ENCODE data around the gene CAMK2G. TPM values are rescaled to one million over a fixed set of nuclear protein-coding genes. Genes with fewer than 3 reads are reported as not detected.

Gene CAMK2G
- total and polyA plus RNA-seq, 2 experiments from 2014 or later = 30.6 to 34.1 TPM

- TF ChIP-seq REST (IDR thresholded peaks at IDR 0.05; ENCODE audit: unreplicated experiment) = no peak
- TF ChIP-seq ZNF331 (CRISPR knock-in tag; IDR thresholded peaks at IDR 0.05; ENCODE audit: low read depth) = no peak
- no peak for TF ChIP-seq CTCF (conservative IDR thresholded peaks at IDR 0.05; ENCODE audit: low read depth in 2 of 2)
- no peak for TF ChIP-seq POLR2AphosphoS5 (IDR thresholded peaks at IDR 0.05; ENCODE audit: low read depth)
- TF ChIP-seq EZH2 (IDR thresholded peaks at IDR 0.05; ENCODE audit: low read depth, unreplicated experiment) = no peak
- no peak for TF ChIP-seq CREB1 (CRISPR knock-in tag; IDR thresholded peaks at IDR 0.05; ENCODE audit: low read depth)
Measured at GRCh38 chr10:73907841-73908517, 33.6 kb upstream of the CAMK2G start (continued).

GRCh38 chr10:73906524-73907447 is 32.4 kb upstream of the CAMK2G start:
- peak overlapping the region; percentile 72; the same call in 1 of the 2 replicates for H3K27ac ChIP-seq (ENCODE audit: low read depth)
- H3K27me3 ChIP-seq (ENCODE audit: insufficient read depth) = peaks cover 29% of the 10 kb centered on the region
- 0 out of 3 replicates have a peak overlapping the region, but pooled peaks have one; percentile 22 for H3K4me3 Mint-ChIP-seq
- H3K9me2 ChIP-seq (ENCODE audit: insufficient read depth) = no peaks in the 10 kb centered on the region
- H3K4me1 Mint-ChIP-seq = peaks cover 43% of the 10 kb centered on the region
- peak overlapping the region; percentile 50 for H3K4me2 ChIP-seq
- no peaks in the 10 kb centered on the region for H3K79me2 ChIP-seq (replicated peaks; ENCODE audit: insufficient read depth)
- H3K27ac Mint-ChIP-seq = peak overlapping the region; percentile 78
- no peaks in the 10 kb centered on the region for H3K36me3 ChIP-seq (ENCODE audit: insufficient read depth)
- no peaks in the 10 kb centered on the region for H3K9me3 Mint-ChIP-seq
- no peak overlapping the region; the same call in 1 of the 2 replicates for H3K4me3 ChIP-seq
- H3F3A ChIP-seq (replicated peaks; ENCODE audit: low read depth) = peaks cover 10% of the 10 kb centered on the region; the same call in 1 of the 2 replicates
- no peak for TF ChIP-seq STAT1 (IDR thresholded peaks at IDR 0.05; ENCODE audit: unreplicated experiment)
- TF ChIP-seq EZH2 (IDR thresholded peaks at IDR 0.05; ENCODE audit: low read depth, unreplicated experiment) = no peak
- no peak for TF ChIP-seq ZNF331 (CRISPR knock-in tag; IDR thresholded peaks at IDR 0.05; ENCODE audit: low read depth)
- TF ChIP-seq JUNB (IDR thresholded peaks at IDR 0.05; ENCODE audit: unreplicated experiment) = no peak
- no peak for TF ChIP-seq EZH2phosphoT487 (IDR thresholded peaks at IDR 0.05; ENCODE audit: unreplicated experiment)
- TF ChIP-seq CTCF (conservative IDR thresholded peaks at IDR 0.05; ENCODE audit: low read depth in 2 of 2) = no peak
- peaks cover 44% of the 10 kb centered on the region for H3K4me1 ChIP-seq (ENCODE audit: insufficient read depth)
- DNase-seq (ENCODE audit: low spot score) = peak; percentile 90
- peak overlapping the region; percentile 84 for H2AFZ ChIP-seq
- H3K36me3 Mint-ChIP-seq (ENCODE audit: low read depth) = no peaks in the 10 kb centered on the region
- H3K27me3 Mint-ChIP-seq (ENCODE audit: insufficient read depth, low read depth, poor library complexity) = peaks cover 22% of the 10 kb centered on the region
- ATAC-seq = peak; percentile 63
- H4K20me1 ChIP-seq (replicated peaks; ENCODE audit: insufficient read depth) = no peaks in the 10 kb centered on the region

All from GM23338 (cell line).